GM21786 (cell line): ENCODE measurements around the gene ING3.

Experiments
- ATAC-seq: cut with Tn5 transposase; IDR thresholded peaks from one replicate; pipeline ENCODE4 v1.9.1; 2021; ENCODE audit not compliant: unreplicated experiment

ING3 gene

GRCh38 chr7:120950539-120951308, at the start of gene ING3:
Gene ING3, plus strand, starts transcription at chr7:120950777. Its CDS starts 120 bp downstream, at chr7:120950897.
- ATAC-seq = peak; percentile 95

- ATAC-seq = no peak
Measured at GRCh38 chr7:120915314-120916105, 35.1 kb upstream of the ING3 start.

- no peak for ATAC-seq
Measured at GRCh38 chr7:120916121-120916520, 34.5 kb upstream of the ING3 start.

- no peak for ATAC-seq
Measured at GRCh38 chr7:120916538-120916937, 34.0 kb upstream of the ING3 start.

GRCh38 chr7:120919466-120919865, 31.1 kb upstream of the ING3 start:
- ATAC-seq = no peak

GRCh38 chr7:120920034-120920433, 30.5 kb upstream of the ING3 start:
- ATAC-seq = no peak

GRCh38 chr7:120920591-120921274, 29.8 kb upstream of the ING3 start:
- ATAC-seq = no peak

GRCh38 chr7:120924837-120925236, 25.7 kb upstream of the ING3 start:
- no peak for ATAC-seq

- no peak for ATAC-seq
Measured at GRCh38 chr7:120925392-120925791, 25.2 kb upstream of the ING3 start.

- peak; percentile 26 for ATAC-seq
Measured at GRCh38 chr7:120926943-120927346, 23.6 kb upstream of the ING3 start.

- peak; percentile 86 for ATAC-seq
Measured at GRCh38 chr7:120927454-120928103, 23.0 kb upstream of the ING3 start.

GRCh38 chr7:120931243-120931642, 19.3 kb upstream of the ING3 start:
- no peak for ATAC-seq

- no peak for ATAC-seq
Measured at GRCh38 chr7:120933475-120933874, 17.1 kb upstream of the ING3 start.

- ATAC-seq = no peak
Measured at GRCh38 chr7:120939345-120939744, 11.2 kb upstream of the ING3 start.

- peak; percentile 66 for ATAC-seq
Measured at GRCh38 chr7:120941064-120941463, 9.5 kb upstream of the ING3 start.

- no peak for ATAC-seq
Measured at GRCh38 chr7:120941856-120942255, 8.7 kb upstream of the ING3 start.

- ATAC-seq = no peak
Measured at GRCh38 chr7:120942861-120943260, 7.7 kb upstream of the ING3 start.

GRCh38 chr7:120944826-120945562, 5.6 kb upstream of the ING3 start:
- ATAC-seq = no peak

GRCh38 chr7:120947980-120948379, 2.6 kb upstream of the ING3 start:
- no peak for ATAC-seq

- no peak for ATAC-seq
Measured at GRCh38 chr7:120949393-120949911, 1.1 kb upstream of the ING3 start.
